NCI-H2081 (cell line): Measurements from ENCODE around the gene DNAJA4.
"Not testable (repeated sequence)": the region's sequence is repeated elsewhere in the genome, so short reads cannot be mapped to it uniquely, and the experiment has no call there.

Source experiments
- DNase-seq, 2 experiments: peaks; one replicate each; lab custom pipeline; 2025; lab: John Stamatoyannopoulos, UW

The DNAJA4 gene

DNA sequence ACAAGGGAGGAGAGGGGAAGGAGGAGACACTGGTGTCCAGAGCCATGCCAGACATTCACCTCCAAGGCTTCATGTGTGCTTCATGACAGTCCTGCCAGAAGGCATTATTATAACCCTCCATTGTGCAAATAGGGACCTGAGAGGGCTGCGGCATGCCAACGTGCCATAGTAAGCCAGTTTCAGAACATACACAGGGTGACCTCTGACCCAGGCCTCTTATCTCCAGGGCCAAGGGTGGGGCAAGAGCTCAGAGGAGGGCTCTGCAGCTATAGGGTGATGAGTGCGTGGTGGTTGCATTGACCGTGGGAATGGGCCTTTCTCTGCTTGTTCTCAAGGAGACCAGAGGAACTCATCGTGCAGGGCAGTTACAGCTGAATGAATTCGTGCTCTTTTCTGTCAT lies 20.3 kb upstream of the DNAJA4 start:
- DNase-seq = no peak

DNA sequence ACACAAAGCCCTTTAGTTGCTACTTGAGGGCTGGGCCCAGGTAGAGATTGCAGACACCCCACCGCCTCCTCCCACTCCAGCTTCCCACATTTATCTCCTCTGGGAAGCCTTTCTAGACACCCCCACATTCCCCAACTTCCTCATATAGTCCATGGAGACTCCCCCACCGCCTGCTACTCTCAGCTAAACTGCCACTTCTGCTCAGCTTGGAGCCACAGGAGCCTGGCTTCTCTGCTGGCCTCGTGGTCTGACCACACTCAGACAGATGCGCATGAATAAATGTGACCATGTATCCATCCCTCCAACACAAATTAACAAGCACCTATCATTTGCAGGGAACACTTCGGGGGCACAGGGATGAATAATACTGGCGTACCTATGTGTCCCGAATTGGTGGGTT lies 19.5 kb upstream of the DNAJA4 start:
- no peak for DNase-seq

DNA sequence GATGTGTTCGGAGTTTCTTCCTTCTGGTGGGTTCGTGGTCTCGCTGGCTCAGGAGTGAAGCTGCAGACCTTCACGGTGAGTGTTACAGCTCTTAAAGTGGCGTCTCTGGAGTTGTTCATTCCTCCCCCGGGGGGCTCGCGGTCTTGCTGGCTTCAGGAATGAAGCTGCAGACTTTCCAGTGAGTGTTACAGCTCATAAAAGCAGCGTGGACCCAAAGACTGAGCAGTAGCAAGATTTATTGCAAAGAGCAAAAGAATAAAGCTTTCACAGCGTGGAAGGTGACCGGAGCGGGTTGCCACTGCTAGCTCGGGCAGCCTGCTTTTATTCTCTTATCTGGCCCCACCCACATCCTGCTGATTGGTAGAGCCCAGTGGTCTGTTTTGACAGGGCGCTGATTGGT lies 19.0 kb upstream of the DNAJA4 start:
- not testable (repeated sequence) for DNase-seq

DNA sequence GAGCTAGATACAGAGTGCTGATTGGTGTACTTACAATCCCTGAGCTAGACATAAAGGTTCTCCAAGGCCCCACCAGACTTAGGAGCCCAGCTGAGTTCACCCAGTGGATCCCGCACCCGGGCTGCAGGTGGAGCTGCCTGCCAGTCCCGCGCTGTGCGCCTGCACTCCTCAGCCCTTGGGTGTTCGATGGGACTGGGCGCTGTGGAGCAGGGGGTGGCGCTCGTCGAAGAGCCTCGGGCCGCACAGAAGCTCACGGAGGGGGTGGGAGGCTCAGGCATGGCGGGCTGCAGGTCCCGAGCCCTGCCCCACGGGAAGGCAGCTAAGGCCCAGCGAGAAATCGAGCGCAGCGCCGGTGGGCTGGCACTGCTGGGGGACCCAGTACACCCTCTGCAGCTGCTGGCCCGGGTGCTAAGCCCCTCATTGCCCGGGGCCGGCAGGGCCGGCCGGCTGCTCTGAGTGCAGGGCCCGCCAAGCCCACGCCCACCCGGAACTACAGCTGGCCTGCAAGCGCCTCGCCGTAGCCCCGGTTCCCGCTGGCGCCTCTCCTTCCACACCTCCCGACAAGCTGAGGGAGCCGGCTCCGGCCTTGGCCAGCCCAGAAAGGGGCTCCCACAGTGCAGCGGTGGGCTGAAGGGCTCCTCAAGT lies 18.3 kb upstream of the DNAJA4 start:
- DNase-seq = not testable (repeated sequence)

DNA sequence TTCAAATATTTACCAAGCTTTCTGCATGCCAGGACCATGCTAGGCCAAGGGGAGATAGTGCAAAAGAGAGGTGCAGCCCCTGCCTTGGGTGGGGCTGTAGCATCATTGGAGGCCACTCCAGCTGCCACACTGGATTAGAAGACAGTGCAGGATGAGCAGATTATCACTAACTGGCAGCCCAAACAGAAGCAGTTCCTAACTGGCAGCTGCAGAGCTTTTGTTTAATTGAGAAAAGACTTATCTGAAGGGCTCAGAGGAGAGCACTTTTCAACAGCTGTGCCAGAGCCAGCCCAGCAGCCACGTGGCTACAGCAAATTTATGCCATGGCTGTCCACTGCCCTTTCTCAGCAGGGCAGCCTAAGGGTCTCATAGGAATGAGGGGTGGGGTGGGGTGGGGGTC lies 16.5 kb upstream of the DNAJA4 start:
- DNase-seq = no peak

DNA sequence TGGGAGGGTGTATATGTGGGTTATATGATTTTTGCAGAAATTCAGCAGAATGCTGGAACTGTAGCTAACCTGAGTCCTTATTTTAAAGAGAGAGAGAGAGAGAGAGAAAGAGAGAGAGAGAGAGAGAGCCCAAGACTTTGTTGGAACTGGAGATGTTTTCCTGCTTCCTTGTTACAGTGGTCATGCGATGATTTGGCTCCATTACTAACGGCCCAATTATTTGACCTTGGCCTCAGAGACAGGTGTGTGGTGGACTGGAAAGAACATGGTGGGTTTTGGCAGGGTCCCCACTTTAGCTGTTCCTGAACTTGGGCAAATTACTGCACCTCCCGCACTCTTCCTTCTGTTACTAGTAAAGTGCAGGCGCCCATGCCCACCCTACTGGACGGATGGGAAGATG lies 15.2 kb upstream of the DNAJA4 start:
- DNase-seq = no peak

DNA sequence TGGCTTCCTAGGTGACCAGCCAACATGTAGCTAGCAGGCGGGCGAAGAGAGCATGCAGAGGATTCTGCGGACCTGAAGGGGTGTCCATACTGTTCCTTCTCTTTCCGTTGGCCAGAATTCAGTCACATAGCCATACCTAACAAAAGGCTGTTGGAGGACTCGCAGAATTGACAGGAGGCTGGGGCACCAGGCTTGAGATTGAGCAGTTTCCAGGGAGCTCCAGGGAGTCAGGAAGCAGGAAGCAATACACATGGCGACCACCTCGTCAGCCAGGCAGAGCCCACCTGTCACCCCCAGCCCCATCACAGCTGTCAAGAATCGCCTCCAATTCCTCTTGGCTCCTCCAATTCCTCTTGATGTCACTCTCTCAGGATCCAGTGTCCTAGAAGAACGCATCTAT lies 13.2 kb upstream of the DNAJA4 start:
- no peak for DNase-seq

DNA sequence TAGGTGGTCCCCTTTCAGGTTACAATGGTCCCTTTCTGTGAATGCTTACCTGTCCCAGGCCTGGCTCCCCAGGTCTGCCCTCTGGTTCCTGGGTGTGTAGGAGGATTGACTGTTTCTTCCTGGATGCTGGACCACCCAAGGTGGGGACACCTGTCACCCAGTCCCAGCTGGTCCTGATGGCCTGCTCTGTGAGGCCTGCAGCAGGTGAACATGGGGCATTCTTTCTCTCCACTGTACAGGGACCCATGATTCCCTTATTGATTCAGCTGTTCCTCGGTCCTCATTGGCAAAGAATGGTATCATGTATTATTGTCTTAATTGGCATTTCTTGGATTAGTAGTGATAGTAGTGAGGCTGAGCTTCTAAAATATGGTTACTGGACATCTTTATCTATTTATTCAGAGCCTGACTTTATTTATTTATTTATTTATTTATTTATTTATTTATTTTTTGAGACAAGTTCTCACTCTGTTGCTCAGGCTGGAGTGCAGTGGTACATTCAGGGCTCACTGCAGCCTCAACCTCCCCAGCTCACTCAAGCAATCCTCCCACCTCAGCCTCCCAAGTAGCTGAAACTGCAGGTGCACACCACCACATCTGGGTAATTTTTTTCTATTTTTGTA lies 8.8 kb upstream of the DNAJA4 start:
- peak in 1 of 2 experiments; percentile 17 for DNase-seq

DNA sequence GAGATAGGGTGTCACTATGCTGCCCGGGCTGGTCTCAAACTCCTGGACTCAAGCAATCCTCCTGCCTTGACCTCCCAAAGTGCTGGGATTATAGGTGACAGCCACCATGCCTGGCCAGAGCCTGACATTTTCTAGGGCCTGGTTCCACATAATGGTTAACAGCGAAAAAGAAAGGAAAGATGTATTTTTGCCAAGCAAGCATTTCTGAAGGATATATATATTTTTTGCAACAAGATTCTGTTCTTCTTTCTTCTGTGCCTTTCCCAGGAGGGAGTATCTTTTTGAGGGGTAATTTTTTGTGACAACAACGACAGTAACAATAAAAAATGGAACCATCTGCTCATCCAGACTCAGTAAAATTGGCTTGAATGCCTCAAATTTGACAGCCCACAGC lies 8.3 kb upstream of the DNAJA4 start:
- no peak for DNase-seq

DNA sequence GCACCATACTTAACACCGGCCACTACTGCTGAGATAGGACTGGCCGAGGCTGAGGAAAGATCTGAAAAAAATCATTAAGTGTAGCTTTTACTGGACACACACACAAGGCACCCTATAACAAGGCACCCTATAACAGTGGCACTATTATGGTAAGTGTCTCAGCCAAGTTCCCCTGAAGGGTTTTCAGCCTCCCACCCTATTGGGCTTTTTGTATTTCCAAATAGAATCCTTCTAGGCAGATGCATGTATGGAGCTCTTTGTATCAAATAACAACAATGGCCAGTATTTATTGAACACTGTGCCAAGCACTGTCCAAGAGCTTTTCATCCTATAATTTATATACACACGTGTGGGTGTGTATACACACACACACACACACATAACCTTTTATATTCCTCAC lies 6.7 kb upstream of the DNAJA4 start:
- DNase-seq = no peak

DNA sequence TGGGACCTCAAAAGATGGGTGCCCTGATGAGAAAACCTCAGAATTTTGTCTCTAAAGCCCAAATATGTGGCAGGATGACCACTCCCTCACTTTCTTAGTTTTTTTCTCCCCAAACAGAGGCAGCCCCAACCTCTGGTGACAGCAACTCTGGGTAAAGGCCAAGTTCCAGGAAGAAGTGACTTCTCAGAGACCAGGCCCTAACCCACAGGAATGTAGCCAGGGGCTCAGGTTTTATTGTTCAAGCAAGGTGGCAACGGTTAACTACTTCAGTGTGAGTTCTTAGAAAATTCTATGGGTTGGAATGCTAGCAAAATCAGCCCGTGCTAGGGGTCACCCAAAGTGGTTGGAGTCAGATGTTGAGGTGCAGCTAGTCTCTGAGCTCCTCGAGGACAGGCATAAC lies 5.1 kb upstream of the DNAJA4 start:
- no peak for DNase-seq

DNA sequence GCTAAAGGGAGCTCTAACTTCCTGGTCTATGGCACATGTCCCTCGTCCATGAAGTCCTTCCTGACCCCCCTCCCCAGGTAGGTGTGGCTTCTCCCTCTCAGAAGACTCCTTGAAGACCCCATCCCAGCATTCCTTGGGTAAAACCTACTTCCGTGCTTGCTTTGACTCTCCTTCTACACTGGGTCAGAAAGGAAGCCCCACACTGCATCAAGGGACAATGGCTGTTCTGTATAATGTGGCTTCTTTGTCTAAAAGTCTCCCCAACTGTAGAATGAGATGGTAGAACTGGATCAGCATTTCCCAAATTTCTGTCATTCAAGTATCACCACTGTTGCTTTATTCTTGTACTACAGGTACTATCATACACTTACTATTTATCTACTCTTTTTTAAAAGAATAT lies 3.9 kb upstream of the DNAJA4 start:
- DNase-seq = no peak

DNA sequence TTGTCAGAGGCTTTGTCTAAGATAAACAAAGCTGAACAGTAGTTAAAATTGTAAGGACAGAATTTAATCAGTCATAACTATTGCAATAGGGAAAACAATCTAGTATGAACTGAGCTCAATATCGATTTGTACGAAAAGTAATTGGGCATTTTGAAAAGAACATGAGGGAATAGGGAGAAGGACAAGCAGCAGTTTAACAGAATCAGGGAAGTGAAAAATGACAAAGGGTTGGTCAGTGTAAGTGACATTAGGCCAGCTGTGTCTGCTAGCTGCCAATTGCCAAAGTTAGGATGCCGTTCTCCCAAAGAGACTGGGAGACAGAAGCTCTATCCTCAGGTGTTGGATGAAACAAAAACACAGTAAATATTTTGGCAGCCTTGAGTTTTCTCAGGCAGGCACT lies 3.3 kb upstream of the DNAJA4 start:
- no peak for DNase-seq

DNA sequence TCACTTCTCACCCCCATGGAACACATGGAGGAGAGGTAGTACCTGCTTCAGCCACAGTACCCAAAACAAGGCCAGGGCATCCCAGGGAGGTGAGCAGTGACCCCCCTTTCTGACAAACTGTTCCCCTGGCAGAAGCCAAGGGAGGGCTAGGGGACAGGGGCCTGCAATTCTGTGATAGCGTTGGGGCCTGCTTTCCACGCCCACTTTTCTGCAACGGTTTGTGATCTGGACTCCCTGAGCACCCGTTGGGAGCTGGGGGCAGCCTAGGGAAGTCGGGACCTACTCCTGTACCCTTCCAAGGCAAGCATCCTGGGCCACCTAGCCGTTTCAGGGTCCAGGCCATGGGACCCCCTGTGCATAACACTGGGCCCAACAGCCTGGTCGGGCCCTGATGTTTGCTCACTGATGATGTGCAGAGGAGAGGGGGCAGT lies 996 bp upstream of the DNAJA4 start:
- no peak for DNase-seq

DNA sequence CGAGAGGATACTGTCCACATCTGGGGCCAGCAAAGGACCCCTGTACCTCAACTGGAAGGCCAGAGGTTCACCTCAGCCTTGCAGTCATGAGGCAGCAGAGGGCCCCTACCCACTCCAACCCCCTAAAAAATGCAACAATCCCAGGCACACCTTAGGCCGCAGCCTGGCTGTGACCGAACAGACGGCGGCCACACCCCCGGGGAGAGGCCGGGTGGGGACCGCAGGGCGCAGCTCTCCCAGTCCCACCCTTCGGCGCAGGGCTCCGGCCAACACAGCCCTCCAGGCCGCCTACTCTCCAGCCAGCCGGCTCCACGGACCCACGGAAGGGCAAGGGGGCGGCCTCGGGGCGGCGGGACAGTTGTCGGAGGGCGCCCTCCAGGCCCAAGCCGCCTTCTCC lies 457 bp upstream of the DNAJA4 start:
- no peak for DNase-seq

DNA sequence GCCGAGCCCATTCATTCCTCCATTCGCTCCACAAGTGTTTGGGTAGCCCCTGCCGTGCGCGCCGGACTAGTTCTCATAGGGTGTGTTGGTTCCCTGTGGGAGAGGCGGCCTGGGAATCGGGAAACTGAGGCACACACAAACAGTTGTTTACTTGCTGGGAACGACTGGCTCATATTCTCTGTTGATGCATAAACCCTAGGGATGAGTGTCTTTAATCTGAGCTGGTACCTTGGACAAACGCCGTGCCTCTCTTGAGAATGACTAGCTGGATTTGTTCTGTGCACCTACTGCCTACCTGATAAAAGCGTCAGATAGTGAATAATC lies 737 bp downstream of the DNAJA4 start:
- no peak for DNase-seq

DNA sequence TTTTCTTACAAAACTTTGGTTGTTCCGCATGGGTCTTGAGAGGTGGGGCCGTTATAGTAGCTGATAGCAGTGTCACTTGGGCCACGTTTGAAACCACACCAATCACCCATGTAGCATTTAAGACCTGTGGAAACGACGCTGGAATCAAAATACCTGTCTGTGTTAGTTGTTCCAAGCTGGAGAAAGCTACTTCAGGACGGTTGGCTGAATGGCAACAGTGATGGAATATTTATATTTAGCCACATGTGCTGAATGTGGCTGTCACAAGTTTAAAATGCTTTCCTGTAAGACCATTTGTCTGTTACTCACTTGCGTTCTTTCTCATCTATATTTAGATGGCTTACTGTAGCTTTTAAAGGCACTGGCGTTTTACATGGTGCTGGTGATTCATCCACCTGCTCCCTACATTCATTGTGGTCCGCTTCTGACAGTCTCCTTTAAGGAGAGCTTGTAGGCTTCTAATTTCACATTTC lies 1.4 kb downstream of the DNAJA4 start:
- DNase-seq = no peak

DNA sequence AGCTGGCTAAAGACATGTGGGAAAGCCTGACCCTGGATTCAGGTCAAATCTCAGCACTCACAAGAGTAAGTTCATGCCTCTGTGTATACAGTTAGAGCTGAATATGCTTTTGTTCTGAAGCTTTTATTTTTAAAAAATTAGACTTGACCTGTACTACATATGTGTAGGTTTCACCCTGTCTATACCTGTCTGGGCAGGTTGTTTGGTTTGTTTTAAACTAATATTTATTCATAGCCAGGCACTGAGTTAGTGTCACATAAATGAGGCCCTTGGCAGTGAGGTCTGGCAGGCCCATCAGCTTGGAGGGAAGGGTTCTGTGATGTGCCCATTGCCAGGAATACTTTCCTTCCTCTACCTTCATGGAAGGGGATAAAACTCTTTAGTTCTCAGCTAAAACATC lies 1.9 kb downstream of the DNAJA4 start:
- DNase-seq = peak in 1 of 2 experiments; percentile 48

DNA sequence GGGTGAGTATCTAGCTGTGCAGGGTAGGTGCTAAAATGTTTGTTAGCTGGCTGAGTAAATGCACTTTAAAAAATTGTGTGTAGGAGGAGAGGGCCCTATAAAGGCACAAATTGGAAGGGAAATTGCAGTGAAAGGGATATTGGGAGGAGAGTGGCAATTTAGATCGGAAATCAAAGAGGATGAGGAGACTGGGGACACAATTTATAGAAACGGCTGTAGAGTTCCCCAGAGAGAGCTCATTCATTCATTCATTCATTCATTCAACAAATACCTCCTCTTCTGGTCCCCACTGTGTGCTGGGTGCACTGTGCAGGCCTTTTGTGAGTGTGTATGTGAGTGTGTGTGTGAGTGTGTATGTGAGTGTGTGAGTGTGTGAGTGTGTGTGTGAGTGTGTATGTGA lies 2.4 kb downstream of the DNAJA4 start:
- peak in 1 of 2 experiments; percentile 48 for DNase-seq

DNA sequence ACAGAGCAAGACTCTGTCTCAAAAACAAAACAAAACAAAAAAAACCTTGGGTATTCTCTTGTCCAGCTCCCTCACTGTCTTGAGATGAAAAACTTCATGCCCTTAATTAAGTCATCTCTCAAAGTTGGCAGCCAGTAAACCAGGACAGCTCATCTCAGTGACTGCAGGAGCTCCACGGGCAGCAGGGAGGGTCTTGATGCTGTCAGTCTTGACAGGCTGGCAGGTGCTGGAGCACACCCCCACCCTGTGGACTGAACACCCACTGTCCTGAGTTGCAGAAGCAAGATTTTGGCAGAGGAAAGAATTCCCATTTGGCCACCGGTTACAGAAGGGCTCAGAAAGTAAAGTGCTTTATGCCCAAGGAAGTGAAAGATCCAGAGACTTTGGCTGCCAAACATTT lies 8.0 kb downstream of the DNAJA4 start:
- DNase-seq = no peak

DNA sequence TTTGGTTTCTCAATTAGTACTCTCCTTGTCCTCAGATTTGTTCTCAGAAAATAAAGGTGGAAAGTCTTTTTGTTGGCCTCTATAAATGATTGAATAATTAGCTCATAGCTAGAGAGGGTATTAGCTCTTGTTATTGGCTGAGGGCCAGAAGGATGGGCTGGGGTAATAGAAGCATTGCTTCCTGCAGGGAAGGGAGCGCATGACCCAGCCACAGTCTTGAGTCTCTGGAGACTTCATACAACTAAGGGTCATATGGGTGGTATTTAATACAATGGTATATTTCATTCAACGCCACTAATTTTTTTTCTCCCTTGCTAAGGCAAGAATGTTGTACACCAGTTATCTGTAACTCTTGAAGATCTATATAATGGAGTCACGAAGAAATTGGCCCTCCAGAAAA lies 8.4 kb downstream of the DNAJA4 start:
- DNase-seq = no peak

DNA sequence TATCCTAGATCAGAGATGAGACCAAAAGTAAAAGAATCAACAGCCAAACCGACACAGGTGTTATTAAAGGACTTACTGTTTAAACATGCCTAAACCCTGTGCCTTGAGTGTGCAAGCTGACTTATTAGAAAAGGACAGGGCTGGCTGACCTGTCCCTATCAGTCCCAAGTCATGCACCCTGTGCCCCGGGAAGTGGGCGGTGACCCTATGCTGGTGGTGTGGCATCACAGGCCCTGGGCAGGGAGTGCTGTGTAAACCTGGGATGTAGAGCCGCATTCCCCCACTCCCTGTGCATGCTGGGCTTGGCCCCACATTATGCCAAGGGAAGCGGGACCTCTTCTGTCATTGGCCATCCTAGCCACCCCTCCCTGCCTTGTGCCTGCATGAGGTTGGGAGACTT lies 10.6 kb downstream of the DNAJA4 start:
- no peak for DNase-seq

DNA sequence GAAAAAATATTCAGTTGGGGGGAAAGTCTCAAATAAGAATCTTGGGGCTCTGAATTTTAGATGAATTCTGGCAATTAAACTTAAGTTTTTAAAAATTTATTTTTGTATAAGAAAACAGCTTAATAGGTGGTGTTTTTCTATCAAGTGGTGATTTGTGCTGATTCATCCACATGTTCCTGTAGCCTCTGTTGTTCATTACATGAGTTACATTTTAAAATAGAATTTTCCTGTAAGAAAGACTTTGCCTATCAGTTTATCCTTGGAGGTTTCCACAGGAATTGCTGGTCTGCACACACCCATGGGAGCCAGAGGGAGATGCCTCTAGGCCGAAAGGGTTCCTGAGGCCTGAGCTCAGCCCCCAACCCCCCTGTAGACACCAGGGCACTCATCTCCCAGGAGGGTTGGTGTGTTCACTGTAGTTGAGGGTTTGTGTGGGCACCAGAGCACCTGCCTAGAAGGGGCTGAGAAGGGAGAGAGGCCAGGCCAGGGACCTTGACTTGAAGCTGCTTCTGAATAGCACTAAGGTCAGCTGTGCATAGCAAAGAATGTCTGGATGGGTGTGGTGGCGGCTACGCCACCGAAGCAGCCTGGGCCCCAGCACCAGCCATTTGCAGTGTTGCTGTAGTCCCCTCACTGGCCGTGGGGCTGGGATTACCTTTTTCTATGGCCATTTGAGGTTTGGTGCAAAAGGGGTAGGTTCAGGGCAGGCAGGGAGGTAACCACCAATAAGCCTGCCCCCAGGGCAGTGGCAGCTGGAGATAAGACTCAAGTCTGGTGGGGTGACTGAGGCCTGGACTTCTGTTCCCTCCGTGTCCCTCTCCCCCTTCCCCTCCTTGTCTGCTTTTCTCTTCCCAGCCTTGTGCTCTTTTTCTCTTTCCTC lies 11.9 kb downstream of the DNAJA4 start:
- DNase-seq = no peak
